ENCODE data around the gene PSTK.

- TF ChIP-seq CTCF (IDR thresholded peaks at IDR 0.05; ENCODE audit: low read depth, low read length) (no peak), EZH2phosphoT487 (IDR thresholded peaks at IDR 0.05; ENCODE audit: low read depth) (no peak)
These were observed 55.4 kb downstream of the PSTK start for GRCh38 chr10:123035467-123036086.

Measured in OCI-LY3 (cell line).